Measurements from ENCODE around the gene BCAS3. TPM values are rescaled to one million over a fixed set of nuclear protein-coding genes. Genes with fewer than 3 reads are reported as not detected.

Gene BCAS3
- total and polyA plus RNA-seq, 4 donors = 5.8 to 24.6 (median 10.1) TPM

GRCh38 chr17:61305024-61305423, 627.4 kb downstream of the BCAS3 start:
- H3K9me3 ChIP-seq (ENCODE audit: control insufficient read depth in 4 of 4, low read length in 3 of 4) = no peaks in the 10 kb centered on the region
- WGBS = 29% methylated on average over 1 of the region's 1 CpG
- H3K9ac ChIP-seq (ENCODE audit: low read depth in 1 of 2, low read length in 2 of 2) = no peak overlapping the region
- no peak overlapping the region for H3K27ac ChIP-seq (ENCODE audit: low read depth in 1 of 2, low read length in 2 of 2)
- no peaks in the 10 kb centered on the region for H3K36me3 ChIP-seq (ENCODE audit: control insufficient read depth in 4 of 4, insufficient read depth in 3 of 4, low read depth in 1 of 4, low read length in 3 of 4)
- H3K4me1 ChIP-seq (ENCODE audit: control insufficient read depth in 4 of 4, insufficient read depth in 4 of 4, low read length in 3 of 4) = no peaks in the 10 kb centered on the region
- no peak for DNase-seq (ENCODE audit: low spot score)
- no peaks in the 10 kb centered on the region for H3K27me3 ChIP-seq (ENCODE audit: control insufficient read depth in 4 of 4, insufficient read depth in 4 of 4, low read length in 3 of 4)
- TF ChIP-seq HNF4A (conservative IDR thresholded peaks at IDR 0.05) (peak; percentile 61 to 65), RXRA (IDR thresholded peaks at IDR 0.05) (peak in 1 of 2 donors; percentile 28), GABPA (IDR thresholded peaks at IDR 0.05 in 1 of 2, conservative IDR thresholded peaks at IDR 0.05 in 1 of 2) (no peak)
- no peak overlapping the region for H3K4me3 ChIP-seq (ENCODE audit: low read depth in 1 of 3, low read length in 3 of 3)

GRCh38 chr17:61306003-61306402, 628.4 kb downstream of the BCAS3 start:
- Histone ChIP-seq H3K27ac (ENCODE audit: low read depth in 1 of 2, low read length in 2 of 2) (no peak overlapping the region), H3K36me3 (ENCODE audit: control insufficient read depth in 4 of 4, insufficient read depth in 3 of 4, low read depth in 1 of 4, low read length in 3 of 4) (no peaks in the 10 kb centered on the region), H3K27me3 (ENCODE audit: control insufficient read depth in 4 of 4, insufficient read depth in 4 of 4, low read length in 3 of 4) (no peaks in the 10 kb centered on the region), H3K4me1 (ENCODE audit: control insufficient read depth in 4 of 4, insufficient read depth in 4 of 4, low read length in 3 of 4) (no peaks in the 10 kb centered on the region), H3K9ac (ENCODE audit: low read depth in 1 of 2, low read length in 2 of 2) (no peak overlapping the region), H3K4me3 (ENCODE audit: low read depth in 1 of 3, low read length in 3 of 3) (no peak overlapping the region), H3K9me3 (ENCODE audit: control insufficient read depth in 4 of 4, low read length in 3 of 4) (no peaks in the 10 kb centered on the region)
- DNase-seq (ENCODE audit: low spot score) = no peak
- 96% methylated on average over 2 of the region's 2 CpGs for WGBS
- no peak for TF ChIP-seq ZBTB33 (IDR thresholded peaks at IDR 0.05)
- no peak for TF ChIP-seq MAX (IDR thresholded peaks at IDR 0.05)
- TF ChIP-seq FOXA2 (IDR thresholded peaks at IDR 0.05) = no peak
- TF ChIP-seq REST (IDR thresholded peaks at IDR 0.05) = no peak
- no peak for TF ChIP-seq NR2F2 (IDR thresholded peaks at IDR 0.05)
- TF ChIP-seq JUND (IDR thresholded peaks at IDR 0.05) = no peak
- TF ChIP-seq SP1 (IDR thresholded peaks at IDR 0.05) = no peak
- no peak for TF ChIP-seq EGR1 (IDR thresholded peaks at IDR 0.05; ENCODE audit: low read depth in 2 of 2)
- no peak for TF ChIP-seq RAD21 (IDR thresholded peaks at IDR 0.05)
- TF ChIP-seq GABPA (IDR thresholded peaks at IDR 0.05 in 1 of 2, conservative IDR thresholded peaks at IDR 0.05 in 1 of 2) = no peak
- no peak for TF ChIP-seq FOXA1 (IDR thresholded peaks at IDR 0.05)
- TF ChIP-seq HNF4G (IDR thresholded peaks at IDR 0.05) = no peak
- TF ChIP-seq CTCF (IDR thresholded peaks at IDR 0.05; ENCODE audit: low read depth, low read length, missing input control) = no peak
- TF ChIP-seq YY1 (IDR thresholded peaks at IDR 0.05) = no peak
